ENCODE data around the gene OR52D1. TPM values are rescaled to one million over a fixed set of nuclear protein-coding genes. Genes with fewer than 3 reads are reported as not detected.

OR52D1 gene
- total RNA-seq, 1 donor from 2014 or later = not detected

GRCh38 chr11:5489576-5490357 lies 1.3 kb downstream of the OR52D1 start:
- H3K9me3 Mint-ChIP-seq = no peaks in the 10 kb centered on the region
- intact Hi-C loops (cut with micrococcal nuclease) = no loop called here
- H3K4me3 Mint-ChIP-seq = no peak overlapping the region
- DNase-seq (ENCODE audit: low spot score) = no peak
- H3K27ac Mint-ChIP-seq = no peak overlapping the region
- peaks cover 7% of the 10 kb centered on the region for H3K27me3 Mint-ChIP-seq (ENCODE audit: insufficient read depth)
- H3K4me1 Mint-ChIP-seq (ENCODE audit: low read depth) = peaks cover 4% of the 10 kb centered on the region
- H3K36me3 Mint-ChIP-seq (ENCODE audit: low read depth) = no peaks in the 10 kb centered on the region

GRCh38 chr11:5499671-5500070 lies 11.2 kb downstream of the OR52D1 start:
- H3K27me3 Mint-ChIP-seq (ENCODE audit: insufficient read depth) = peaks cover 7% of the 10 kb centered on the region
- DNase-seq (ENCODE audit: low spot score) = no peak
- H3K9me3 Mint-ChIP-seq = no peaks in the 10 kb centered on the region
- intact Hi-C loops (cut with micrococcal nuclease) = no loop called here
- H3K4me3 Mint-ChIP-seq = no peak overlapping the region
- no peak overlapping the region for H3K27ac Mint-ChIP-seq
- no peaks in the 10 kb centered on the region for H3K4me1 Mint-ChIP-seq (ENCODE audit: low read depth)
- no peaks in the 10 kb centered on the region for H3K36me3 Mint-ChIP-seq (ENCODE audit: low read depth)

GRCh38 chr11:5500393-5500801 lies 11.9 kb downstream of the OR52D1 start:
- Mint-ChIP-seq H3K4me1 (ENCODE audit: low read depth) (no peaks in the 10 kb centered on the region), H3K27ac (no peak overlapping the region), H3K9me3 (no peaks in the 10 kb centered on the region), H3K36me3 (ENCODE audit: low read depth) (no peaks in the 10 kb centered on the region), H3K4me3 (no peak overlapping the region), H3K27me3 (ENCODE audit: insufficient read depth) (peaks cover 7% of the 10 kb centered on the region)
- DNase-seq (ENCODE audit: low spot score) = no peak
- intact Hi-C loops (cut with micrococcal nuclease) = no loop called here

- Mint-ChIP-seq H3K27ac (no peak overlapping the region), H3K9me3 (no peaks in the 10 kb centered on the region), H3K4me3 (no peak overlapping the region), H3K36me3 (ENCODE audit: low read depth) (no peaks in the 10 kb centered on the region), H3K27me3 (ENCODE audit: insufficient read depth) (peaks cover 7% of the 10 kb centered on the region), H3K4me1 (ENCODE audit: low read depth) (no peaks in the 10 kb centered on the region)
- DNase-seq (ENCODE audit: low spot score) = no peak
- intact Hi-C loops (cut with micrococcal nuclease) = no loop called here
Measured at GRCh38 chr11:5504403-5504921, 16.0 kb downstream of the OR52D1 start.

GRCh38 chr11:5505363-5506048 lies 17.0 kb downstream of the OR52D1 start:
- intact Hi-C loops (cut with micrococcal nuclease) = no loop called here
- Mint-ChIP-seq H3K27me3 (ENCODE audit: insufficient read depth) (peaks cover 5% of the 10 kb centered on the region), H3K9me3 (no peaks in the 10 kb centered on the region), H3K4me1 (ENCODE audit: low read depth) (no peaks in the 10 kb centered on the region), H3K36me3 (ENCODE audit: low read depth) (no peaks in the 10 kb centered on the region), H3K27ac (no peak overlapping the region), H3K4me3 (no peak overlapping the region)
- no peak for DNase-seq (ENCODE audit: low spot score)

- H3K36me3 Mint-ChIP-seq (ENCODE audit: low read depth) = no peaks in the 10 kb centered on the region
- no peaks in the 10 kb centered on the region for H3K27me3 Mint-ChIP-seq (ENCODE audit: insufficient read depth)
- no peak for DNase-seq (ENCODE audit: low spot score)
- no peak overlapping the region for H3K4me3 Mint-ChIP-seq
- H3K27ac Mint-ChIP-seq = no peak overlapping the region
- no peaks in the 10 kb centered on the region for H3K4me1 Mint-ChIP-seq (ENCODE audit: low read depth)
- intact Hi-C loops (cut with micrococcal nuclease) = no loop called here
- no peaks in the 10 kb centered on the region for H3K9me3 Mint-ChIP-seq
Measured at GRCh38 chr11:5507177-5507932, 18.9 kb downstream of the OR52D1 start.

DNA sequence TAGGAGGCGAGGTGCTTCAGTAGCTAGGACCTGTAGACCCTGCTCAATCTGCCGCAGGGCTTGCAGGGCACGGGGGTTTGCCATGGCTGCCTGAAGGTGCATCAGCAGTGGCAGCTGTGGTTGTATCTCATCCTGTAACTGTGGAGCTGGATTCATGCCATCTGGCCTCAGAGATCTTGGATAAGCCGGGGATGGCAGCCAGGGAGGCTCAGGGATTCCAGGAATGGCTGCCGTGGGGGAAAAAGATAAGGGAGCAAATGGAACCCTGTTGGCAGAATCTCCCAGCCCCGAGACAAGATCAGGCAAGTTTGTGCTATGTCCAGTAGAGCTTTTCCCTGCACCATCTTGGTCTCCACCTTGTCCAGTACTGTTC lies 19.4 kb downstream of the OR52D1 start:
- Mint-ChIP-seq H3K4me3 (no peak overlapping the region), H3K36me3 (ENCODE audit: low read depth) (no peaks in the 10 kb centered on the region), H3K9me3 (no peaks in the 10 kb centered on the region), H3K27me3 (ENCODE audit: insufficient read depth) (peaks cover 3% of the 10 kb centered on the region), H3K27ac (no peak overlapping the region), H3K4me1 (ENCODE audit: low read depth) (no peaks in the 10 kb centered on the region)
- DNase-seq (ENCODE audit: low spot score) = no peak
- intact Hi-C loops (cut with micrococcal nuclease) = no loop called here

- H3K4me1 Mint-ChIP-seq (ENCODE audit: low read depth) = no peaks in the 10 kb centered on the region
- intact Hi-C loops (cut with micrococcal nuclease) = no loop called here
Measured at GRCh38 chr11:5508605-5509004, 20.1 kb downstream of the OR52D1 start.

GRCh38 chr11:5509803-5510202 lies 21.3 kb downstream of the OR52D1 start, which contains the start of gene UBQLN3:
Gene UBQLN3 (minus strand): TSS chr11:5509957. CDS start chr11:5509558, 399 bp downstream.
- DNase-seq (ENCODE audit: low spot score) = no peak
- Mint-ChIP-seq H3K9me3 (no peaks in the 10 kb centered on the region), H3K27ac (no peak within 1 kb of the TSS), H3K4me1 (ENCODE audit: low read depth) (no peaks in the 10 kb centered on the region), H3K27me3 (ENCODE audit: insufficient read depth) (peaks cover 3% of the 10 kb centered on the region), H3K4me3 (no peak within 1 kb of the TSS), H3K36me3 (ENCODE audit: low read depth) (no peaks in the 10 kb centered on the region)
- intact Hi-C loops (cut with micrococcal nuclease) = no loop called here

More at GRCh38 chr11:5508605-5509004, 20.1 kb downstream of the OR52D1 start:
- no peak for DNase-seq (ENCODE audit: low spot score)
- H3K27me3 Mint-ChIP-seq (ENCODE audit: insufficient read depth) = peaks cover 3% of the 10 kb centered on the region
- no peak overlapping the region for H3K27ac Mint-ChIP-seq
- H3K4me3 Mint-ChIP-seq = no peak overlapping the region
- no peaks in the 10 kb centered on the region for H3K9me3 Mint-ChIP-seq
- H3K36me3 Mint-ChIP-seq (ENCODE audit: low read depth) = no peaks in the 10 kb centered on the region

DNA sequence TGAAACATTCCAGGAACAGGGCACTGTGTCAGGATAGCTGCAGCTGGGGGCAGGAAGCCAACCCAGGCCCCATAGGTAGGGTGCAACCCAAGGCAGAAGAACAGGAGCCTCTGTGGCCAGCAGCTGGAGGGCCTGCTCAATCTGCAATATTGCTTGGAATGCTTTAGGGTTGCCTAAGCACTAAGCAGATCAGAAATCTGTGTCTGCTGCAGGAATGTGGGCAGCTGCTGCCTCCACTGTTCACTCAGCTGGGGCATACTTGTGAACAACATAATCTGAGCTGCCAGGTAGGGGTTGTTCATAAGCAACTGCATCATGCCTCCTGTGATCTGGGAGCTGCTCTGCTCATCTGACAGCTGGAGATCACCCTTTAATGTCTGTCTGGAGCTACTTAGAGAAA lies 26.4 kb downstream of the OR52D1 start:
- Mint-ChIP-seq H3K27ac (no peak overlapping the region), H3K27me3 (ENCODE audit: insufficient read depth) (peaks cover 5% of the 10 kb centered on the region), H3K9me3 (no peaks in the 10 kb centered on the region), H3K4me3 (no peak overlapping the region), H3K36me3 (ENCODE audit: low read depth) (no peaks in the 10 kb centered on the region), H3K4me1 (ENCODE audit: low read depth) (no peaks in the 10 kb centered on the region)
- no peak for DNase-seq (ENCODE audit: low spot score)
- intact Hi-C loops (cut with micrococcal nuclease) = no loop called here

DNA sequence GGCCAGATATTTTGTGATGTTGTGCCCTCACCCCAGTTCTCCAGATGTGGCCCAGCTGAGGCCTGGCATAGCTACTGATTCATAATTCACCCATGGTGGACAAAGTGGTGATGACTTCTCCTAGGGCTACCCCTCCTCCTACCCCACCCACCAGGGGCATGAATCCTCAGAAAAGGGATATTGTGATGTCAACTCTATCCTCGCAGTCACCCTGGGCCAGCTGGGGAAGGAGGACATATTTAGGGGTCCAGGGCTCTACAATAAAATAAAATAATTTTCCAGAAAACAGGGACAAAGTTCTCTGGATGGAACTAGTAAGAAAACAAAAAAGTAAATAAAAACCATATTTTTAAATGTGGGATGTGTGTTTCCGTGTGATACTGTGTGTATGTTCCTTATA lies 28.1 kb downstream of the OR52D1 start, which contains the start of gene UBQLNL:
TSS of gene UBQLNL (minus strand) at position 101 of the 400 bp plus-strand sequence. CDS start 258 bp downstream, outside the sequence.
- Mint-ChIP-seq H3K27ac (no peak within 1 kb of the TSS), H3K36me3 (ENCODE audit: low read depth) (no peaks in the 10 kb centered on the region), H3K27me3 (ENCODE audit: insufficient read depth) (peaks cover 5% of the 10 kb centered on the region), H3K9me3 (no peaks in the 10 kb centered on the region), H3K4me3 (no peak within 1 kb of the TSS), H3K4me1 (ENCODE audit: low read depth) (no peaks in the 10 kb centered on the region)
- intact Hi-C loops (cut with micrococcal nuclease) = no loop called here
- DNase-seq (ENCODE audit: low spot score) = no peak

DNA sequence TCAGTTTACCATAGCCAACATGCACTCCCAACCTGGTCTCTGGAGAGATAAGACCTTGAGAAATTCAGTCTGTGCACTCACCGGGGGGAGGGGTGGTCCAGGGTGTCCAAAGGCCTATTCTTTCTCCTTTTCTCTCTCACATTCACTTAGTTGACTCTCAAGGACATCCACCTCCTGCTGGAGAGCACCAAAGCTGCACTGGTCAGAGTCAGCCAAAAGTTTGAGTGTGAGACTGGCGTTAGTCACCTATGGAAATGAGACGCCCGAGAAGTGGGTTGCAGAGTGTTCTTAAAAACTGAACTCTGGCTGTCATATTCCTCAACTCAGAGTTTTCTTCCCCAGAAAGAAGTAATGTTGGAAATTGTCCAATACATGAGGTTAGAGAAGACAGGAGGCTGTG lies 33.1 kb downstream of the OR52D1 start:
- Mint-ChIP-seq H3K4me3 (no peak overlapping the region), H3K9me3 (no peaks in the 10 kb centered on the region), H3K27ac (no peak overlapping the region), H3K36me3 (ENCODE audit: low read depth) (no peaks in the 10 kb centered on the region), H3K4me1 (ENCODE audit: low read depth) (no peaks in the 10 kb centered on the region), H3K27me3 (ENCODE audit: insufficient read depth) (peaks cover 7% of the 10 kb centered on the region)
- DNase-seq (ENCODE audit: low spot score) = no peak
- intact Hi-C loops (cut with micrococcal nuclease) = no loop called here

- intact Hi-C loops (cut with micrococcal nuclease) = no loop called here
- Mint-ChIP-seq H3K4me1 (ENCODE audit: low read depth) (no peaks in the 10 kb centered on the region), H3K4me3 (no peak overlapping the region), H3K36me3 (ENCODE audit: low read depth) (no peaks in the 10 kb centered on the region), H3K9me3 (no peaks in the 10 kb centered on the region), H3K27ac (no peak overlapping the region), H3K27me3 (ENCODE audit: insufficient read depth) (peaks cover 7% of the 10 kb centered on the region)
- no peak for DNase-seq (ENCODE audit: low spot score)
Measured at GRCh38 chr11:5522308-5522707, 33.8 kb downstream of the OR52D1 start.
